Peyer's patch (tissue), 4 donors: ENCODE data around the gene DOHH.

Experiments
- POLR2A ChIP-seq, 2 donors: fragments of 450-650 bp; IDR thresholded peaks; one replicate each; pipeline ENCODE4 v1.5.1; 2017; ENCODE audit warnings: antibody characterized with exemption in 2 of 2, mild to moderate bottlenecking in 2 of 2, moderate library complexity in 2 of 2
- TF ChIP-seq, protein P1 (sequence below), 6 experiments: fragments of 450-650 bp in 4 of 6; fragments of 200-600 bp in 2 of 6; sonication (generic) in 1 of 6; IDR thresholded peaks; one replicate each; pipeline ENCODE4 v1.5.1; 2017 to 2019; ENCODE audit warnings: antibody characterized with exemption in 6 of 6, mild to moderate bottlenecking in 3 of 6, moderate library complexity in 1 of 6

- TF ChIP-seq, protein P1, sequence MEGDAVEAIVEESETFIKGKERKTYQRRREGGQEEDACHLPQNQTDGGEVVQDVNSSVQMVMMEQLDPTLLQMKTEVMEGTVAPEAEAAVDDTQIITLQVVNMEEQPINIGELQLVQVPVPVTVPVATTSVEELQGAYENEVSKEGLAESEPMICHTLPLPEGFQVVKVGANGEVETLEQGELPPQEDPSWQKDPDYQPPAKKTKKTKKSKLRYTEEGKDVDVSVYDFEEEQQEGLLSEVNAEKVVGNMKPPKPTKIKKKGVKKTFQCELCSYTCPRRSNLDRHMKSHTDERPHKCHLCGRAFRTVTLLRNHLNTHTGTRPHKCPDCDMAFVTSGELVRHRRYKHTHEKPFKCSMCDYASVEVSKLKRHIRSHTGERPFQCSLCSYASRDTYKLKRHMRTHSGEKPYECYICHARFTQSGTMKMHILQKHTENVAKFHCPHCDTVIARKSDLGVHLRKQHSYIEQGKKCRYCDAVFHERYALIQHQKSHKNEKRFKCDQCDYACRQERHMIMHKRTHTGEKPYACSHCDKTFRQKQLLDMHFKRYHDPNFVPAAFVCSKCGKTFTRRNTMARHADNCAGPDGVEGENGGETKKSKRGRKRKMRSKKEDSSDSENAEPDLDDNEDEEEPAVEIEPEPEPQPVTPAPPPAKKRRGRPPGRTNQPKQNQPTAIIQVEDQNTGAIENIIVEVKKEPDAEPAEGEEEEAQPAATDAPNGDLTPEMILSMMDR (IDR thresholded peaks at IDR 0.05), result no peak
- no peak for TF ChIP-seq POLR2A (IDR thresholded peaks at IDR 0.05)
Measured at GRCh38 chr19:3499738-3500428, 591 bp downstream of the DOHH start.
